C4-2B (cell line): ENCODE data around the gene YIPF5.
A peak's percentile ranks its signal among the peaks of the same experiment; 100 is the strongest.

Experiments used
- H3K27ac ChIP-seq: fragments of 450-650 bp; 2 replicates; pipeline ENCODE4 v1.5.1; 2017
- CTCF ChIP-seq: fragments of 450-650 bp; conservative IDR thresholded peaks from 2 replicates; pipeline ENCODE4 v1.5.1; 2017; ENCODE audit warnings: mild to moderate bottlenecking
- ZFX ChIP-seq: fragments of 450-650 bp; IDR thresholded peaks from 2 replicates; pipeline ENCODE4 v1.6.1; 2017

The YIPF5 gene

DNA sequence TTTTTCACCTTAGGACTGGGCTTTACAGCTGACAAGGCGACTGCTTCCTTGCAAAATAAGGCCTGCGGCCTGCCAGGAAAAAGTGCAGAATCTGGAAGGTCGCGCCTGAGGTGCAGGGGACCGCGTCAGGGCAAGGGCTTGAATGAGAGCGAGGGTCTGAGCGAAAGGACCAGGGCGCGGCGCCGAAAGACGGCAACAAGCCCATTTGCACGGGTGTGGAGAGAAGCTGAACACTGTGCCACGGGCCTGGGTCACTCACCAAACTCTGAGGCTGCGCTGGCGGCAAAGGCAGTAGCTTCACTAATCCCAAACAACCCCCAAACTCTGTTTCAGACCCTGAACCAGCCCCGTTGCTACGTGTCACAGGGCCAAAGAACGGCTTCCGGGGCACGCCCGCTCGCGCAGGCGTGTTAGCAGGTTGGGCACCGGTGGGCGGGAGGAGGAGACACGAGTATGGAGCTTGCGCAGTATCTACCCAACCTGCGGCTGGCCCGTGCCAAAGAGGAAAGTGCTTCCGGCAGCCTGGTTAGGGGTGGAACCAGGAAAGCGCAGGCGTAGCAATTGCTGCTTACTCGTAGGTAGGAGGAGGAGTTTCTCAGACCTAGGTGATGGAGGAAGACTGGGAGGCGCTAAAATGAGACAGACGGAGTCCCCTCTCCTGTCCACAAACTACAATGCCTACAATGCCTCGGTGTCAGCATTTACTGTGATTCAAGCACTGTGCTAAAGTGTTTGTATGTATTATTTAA, at the start of gene YIPF5, which contains the start of gene KCTD16:
Gene YIPF5 (minus strand): TSS at position 384 of the 749 bp plus-strand sequence. CDS start 704 bp downstream, outside the sequence.
Gene KCTD16 (plus strand): TSS at position 598 of the 749 bp plus-strand sequence.
- H3K27ac ChIP-seq: peak within 1 kb of the TSS; percentile 81
- TF ChIP-seq ZFX (no peak), CTCF (no peak)

DNA sequence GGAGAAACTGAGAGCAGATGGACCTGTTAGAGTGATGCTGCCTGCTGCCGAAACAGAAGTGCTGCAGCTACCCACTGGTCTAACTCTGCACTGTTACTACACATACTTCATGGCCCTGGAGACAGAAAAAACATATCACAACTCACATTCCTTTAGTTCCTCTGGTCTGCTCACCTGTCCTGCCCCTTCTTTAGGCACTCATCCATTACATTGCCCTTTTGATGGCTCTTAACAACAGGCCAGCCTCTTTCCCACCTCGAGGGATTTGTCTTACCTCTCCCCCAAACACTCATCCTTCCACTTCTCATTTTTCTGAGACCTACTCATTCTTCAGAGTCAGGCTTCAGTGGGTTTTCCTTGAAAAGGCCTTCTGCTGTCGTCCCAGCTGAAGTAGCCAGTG, 49.4 kb upstream of the YIPF5 start:
- H3K27ac ChIP-seq: no peak overlapping the region
- TF ChIP-seq CTCF (no peak), ZFX (no peak)

DNA sequence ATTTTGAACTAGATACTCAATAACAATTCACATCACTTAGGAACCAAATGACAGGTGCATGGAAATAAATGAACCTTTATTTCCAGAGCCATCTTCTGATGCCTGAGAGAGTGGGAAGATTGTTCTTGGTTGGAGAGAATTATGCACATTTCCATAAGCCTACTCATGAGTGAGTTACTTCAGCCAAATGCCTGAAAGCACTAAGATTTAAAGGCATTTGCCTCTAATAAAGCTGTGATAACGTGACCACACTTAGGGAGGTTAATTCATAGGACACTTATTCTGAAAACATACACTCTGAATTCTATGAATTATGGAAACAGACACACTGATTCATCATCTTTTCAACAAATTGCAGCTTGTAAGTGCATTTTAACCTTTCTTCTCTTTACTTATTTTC, 40.2 kb upstream of the YIPF5 start:
- no peak overlapping the region for H3K27ac ChIP-seq
- TF ChIP-seq ZFX (no peak), CTCF (no peak)

DNA sequence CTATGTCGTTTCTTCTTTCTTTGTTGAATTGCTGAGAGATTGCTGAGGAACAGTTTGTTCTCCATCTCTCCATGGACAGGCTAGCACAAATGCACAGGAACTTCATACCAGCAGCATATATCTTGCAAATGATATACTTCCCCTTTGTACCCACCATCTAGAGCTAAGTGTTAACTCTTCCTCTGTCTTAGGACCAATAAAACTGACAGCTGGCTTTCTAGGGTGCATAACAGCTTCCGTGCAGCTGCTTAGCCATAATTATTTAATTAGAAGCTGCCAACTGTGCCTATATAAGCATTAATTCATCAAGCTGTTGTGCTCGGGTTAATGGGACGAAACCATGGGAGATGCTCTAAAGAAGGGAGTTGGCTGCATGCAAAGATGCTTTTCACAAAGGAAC, 38.9 kb upstream of the YIPF5 start:
- no peak overlapping the region for H3K27ac ChIP-seq
- TF ChIP-seq ZFX (no peak), CTCF (no peak)

- no peak overlapping the region for H3K27ac ChIP-seq
- no peak for TF ChIP-seq CTCF
- TF ChIP-seq ZFX: no peak
Measured at GRCh38 chr5:144207875-144208444, 37.5 kb upstream of the YIPF5 start.

GRCh38 chr5:144206141-144206540, 35.7 kb upstream of the YIPF5 start:
- H3K27ac ChIP-seq: no peak overlapping the region
- TF ChIP-seq ZFX (no peak), CTCF (no peak)

GRCh38 chr5:144205141-144205551, 34.7 kb upstream of the YIPF5 start:
- H3K27ac ChIP-seq: no peak overlapping the region
- TF ChIP-seq CTCF (no peak), ZFX (no peak)
